ENCODE results near the gene DDX3X.
"Not testable (repeated sequence)": the region's sequence is repeated elsewhere in the genome, so short reads cannot be mapped to it uniquely, and the experiment has no call there.

The DDX3X gene

GRCh38 chrX:41406201-41406600, 72.2 kb downstream of the DDX3X start:
- H3K36me3 ChIP-seq (ENCODE audit: control insufficient read depth, insufficient read depth, low read length), result no peaks in the 10 kb centered on the region
- H3K4me1 ChIP-seq (ENCODE audit: control insufficient read depth, insufficient read depth, low read length), result no peaks in the 10 kb centered on the region
- H3K27me3 ChIP-seq (ENCODE audit: control insufficient read depth, insufficient read depth, low read length, poor library complexity, severe bottlenecking), result no peaks in the 10 kb centered on the region
- H3K27ac ChIP-seq (ENCODE audit: insufficient read depth, low read depth, low read length, poor library complexity, severe bottlenecking), result no peak overlapping the region
- 88 to 100% methylated on average over 1 of the region's 1 CpG for WGBS, 2 experiments
- H3K4me3 ChIP-seq (ENCODE audit: insufficient read depth, low read depth, low read length), result no peak overlapping the region
- H3K9me3 ChIP-seq (ENCODE audit: control insufficient read depth, low read length), result no peaks in the 10 kb centered on the region

GRCh38 chrX:41407816-41408215, 73.9 kb downstream of the DDX3X start:
- H3K9me3 ChIP-seq (ENCODE audit: control insufficient read depth, low read length), result no peaks in the 10 kb centered on the region
- no peaks in the 10 kb centered on the region for H3K36me3 ChIP-seq (ENCODE audit: control insufficient read depth, insufficient read depth, low read length)
- no peak overlapping the region for H3K4me3 ChIP-seq (ENCODE audit: insufficient read depth, low read depth, low read length)
- no peaks in the 10 kb centered on the region for H3K27me3 ChIP-seq (ENCODE audit: control insufficient read depth, insufficient read depth, low read length, poor library complexity, severe bottlenecking)
- H3K4me1 ChIP-seq (ENCODE audit: control insufficient read depth, insufficient read depth, low read length), result no peaks in the 10 kb centered on the region
- no peak overlapping the region for H3K27ac ChIP-seq (ENCODE audit: insufficient read depth, low read depth, low read length, poor library complexity, severe bottlenecking)
- WGBS, 2 experiments, result 89 to 91% methylated on average over 4 of the region's 4 CpGs

GRCh38 chrX:41408576-41408975, 74.6 kb downstream of the DDX3X start:
- Histone ChIP-seq H3K27ac (ENCODE audit: insufficient read depth, low read depth, low read length, poor library complexity, severe bottlenecking) (no peak overlapping the region), H3K4me1 (ENCODE audit: control insufficient read depth, insufficient read depth, low read length) (no peaks in the 10 kb centered on the region), H3K27me3 (ENCODE audit: control insufficient read depth, insufficient read depth, low read length, poor library complexity, severe bottlenecking) (no peaks in the 10 kb centered on the region), H3K36me3 (ENCODE audit: control insufficient read depth, insufficient read depth, low read length) (no peaks in the 10 kb centered on the region), H3K4me3 (ENCODE audit: insufficient read depth, low read depth, low read length) (no peak overlapping the region), H3K9me3 (ENCODE audit: control insufficient read depth, low read length) (no peaks in the 10 kb centered on the region)
- 96 to 97% methylated on average over 9 of the region's 9 CpGs for WGBS, 2 experiments

DNA sequence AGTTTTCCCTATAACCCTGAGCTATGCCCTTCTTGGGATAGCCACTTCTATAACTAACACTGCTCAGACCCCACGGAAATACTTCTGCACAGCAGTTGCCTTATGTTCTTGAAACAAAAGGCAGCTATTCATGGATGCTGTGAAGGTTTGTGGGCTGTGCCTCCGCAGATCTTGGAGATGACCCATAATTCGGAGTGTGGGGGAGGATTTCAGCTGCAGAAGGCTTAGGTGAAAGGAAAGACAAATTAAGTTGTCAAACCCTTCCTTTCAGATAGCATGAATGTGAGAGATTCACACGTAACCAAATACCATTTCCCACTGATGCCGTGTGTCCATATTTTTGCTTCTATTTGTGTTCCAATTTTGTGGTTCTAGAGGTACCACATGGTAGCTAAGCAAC, 75.0 kb downstream of the DDX3X start:
- H3K27me3 ChIP-seq (ENCODE audit: control insufficient read depth, insufficient read depth, low read length, poor library complexity, severe bottlenecking), result no peaks in the 10 kb centered on the region
- no peaks in the 10 kb centered on the region for H3K36me3 ChIP-seq (ENCODE audit: control insufficient read depth, insufficient read depth, low read length)
- no peak overlapping the region for H3K4me3 ChIP-seq (ENCODE audit: insufficient read depth, low read depth, low read length)
- no peaks in the 10 kb centered on the region for H3K9me3 ChIP-seq (ENCODE audit: control insufficient read depth, low read length)
- whole genome bisulfite sequencing, 2 experiments, result 92% methylated on average over 3 to 5 of the region's 5 CpGs
- no peak overlapping the region for H3K27ac ChIP-seq (ENCODE audit: insufficient read depth, low read depth, low read length, poor library complexity, severe bottlenecking)
- no peaks in the 10 kb centered on the region for H3K4me1 ChIP-seq (ENCODE audit: control insufficient read depth, insufficient read depth, low read length)

DNA sequence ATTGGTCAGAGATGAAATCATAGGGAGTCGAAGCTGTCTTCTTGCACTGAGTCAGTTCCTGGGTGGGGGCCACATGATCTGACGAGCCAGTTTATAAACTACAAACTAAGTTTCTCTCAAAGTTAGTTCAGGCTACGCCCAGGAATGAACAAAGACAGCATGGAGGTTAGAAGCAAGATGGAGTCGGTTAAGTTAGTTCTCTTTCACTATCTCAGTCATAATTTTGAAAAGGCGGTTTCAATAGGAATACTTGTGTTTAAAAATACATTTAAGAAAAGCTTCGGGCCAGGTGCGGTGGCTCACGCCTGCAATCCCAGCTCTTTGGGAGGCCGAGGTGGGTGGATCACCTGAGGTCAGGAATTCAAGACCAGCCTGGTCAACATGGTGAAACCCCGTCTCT, 77.3 kb downstream of the DDX3X start:
- 91 to 94% methylated on average over 9 to 10 of the region's 10 CpGs for WGBS, 2 experiments
- H3K27me3 ChIP-seq (ENCODE audit: control insufficient read depth, insufficient read depth, low read length, poor library complexity, severe bottlenecking); H3K27ac ChIP-seq (ENCODE audit: insufficient read depth, low read depth, low read length, poor library complexity, severe bottlenecking); H3K4me3 ChIP-seq (ENCODE audit: insufficient read depth, low read depth, low read length); H3K4me1 ChIP-seq (ENCODE audit: control insufficient read depth, insufficient read depth, low read length); H3K36me3 ChIP-seq (ENCODE audit: control insufficient read depth, insufficient read depth, low read length); H3K9me3 ChIP-seq (ENCODE audit: control insufficient read depth, low read length): not testable (repeated sequence)

- H3K27ac ChIP-seq (ENCODE audit: insufficient read depth, low read depth, low read length, poor library complexity, severe bottlenecking), result no peak overlapping the region
- H3K36me3 ChIP-seq (ENCODE audit: control insufficient read depth, insufficient read depth, low read length), result no peaks in the 10 kb centered on the region
- WGBS, 2 experiments, result 90 to 91% methylated on average over 7 of the region's 9 CpGs
- no peaks in the 10 kb centered on the region for H3K9me3 ChIP-seq (ENCODE audit: control insufficient read depth, low read length)
- no peaks in the 10 kb centered on the region for H3K27me3 ChIP-seq (ENCODE audit: control insufficient read depth, insufficient read depth, low read length, poor library complexity, severe bottlenecking)
- H3K4me1 ChIP-seq (ENCODE audit: control insufficient read depth, insufficient read depth, low read length), result no peaks in the 10 kb centered on the region
- no peak overlapping the region for H3K4me3 ChIP-seq (ENCODE audit: insufficient read depth, low read depth, low read length)
Observed at GRCh38 chrX:41412261-41413081, 78.5 kb downstream of the DDX3X start.

Measured in ectodermal cell (in vitro differentiated cells).